Measurements from ENCODE around the gene KMT2C. TPM values are rescaled to one million over a fixed set of nuclear protein-coding genes. Genes with fewer than 3 reads are reported as not detected.

The KMT2C gene
- total RNA-seq, 1 experiment from 2014 or later, result 22.3 TPM

DNA sequence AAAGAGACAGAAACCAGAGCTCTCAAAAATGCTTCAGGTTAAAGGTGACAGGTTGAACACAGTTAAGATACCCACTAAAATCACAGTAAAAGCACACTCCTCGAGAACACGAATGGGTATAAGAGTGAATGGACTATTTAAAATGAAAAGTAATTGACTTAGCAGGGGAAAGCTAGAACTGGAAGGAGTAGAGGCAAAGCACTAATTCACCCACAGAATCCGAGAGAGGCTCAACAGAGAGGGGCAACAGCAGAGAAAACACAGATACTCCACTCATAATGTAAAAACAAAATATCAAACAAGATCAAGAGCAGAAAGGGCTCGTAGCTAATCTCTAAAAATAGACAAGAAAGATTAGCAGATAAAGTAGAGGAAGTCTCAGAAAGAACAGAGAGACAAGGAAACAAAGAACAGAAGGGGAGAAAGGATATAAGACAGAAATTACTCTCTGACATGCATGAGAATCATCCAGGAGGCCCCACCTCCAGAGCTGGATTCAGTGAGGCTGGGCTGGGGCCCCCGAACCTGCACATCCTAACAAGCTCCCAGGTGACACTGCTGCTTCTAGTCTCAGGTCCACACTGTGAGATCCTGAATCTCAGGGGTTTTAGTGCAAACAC, 292.7 kb downstream of the KMT2C start:
- DNase-seq (ENCODE audit: low read depth), result no peak

DNA sequence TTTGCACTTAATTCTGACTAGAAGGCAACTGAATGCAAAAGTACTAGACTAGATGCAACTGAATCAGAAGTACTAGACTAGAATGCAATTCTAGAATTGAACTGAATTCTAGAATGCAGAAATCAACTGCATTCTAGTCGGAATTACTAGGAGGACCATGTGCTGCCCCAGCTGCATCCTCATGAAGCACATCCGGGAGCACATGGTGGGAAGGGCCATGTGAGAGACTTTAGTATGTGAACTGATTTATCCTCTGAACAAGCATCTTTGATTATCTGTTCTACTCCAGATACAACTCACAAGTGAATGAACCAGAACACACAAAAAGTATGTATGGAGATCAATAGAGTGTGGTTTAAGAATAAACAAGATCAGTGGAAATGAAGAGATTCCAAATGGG, 295.2 kb downstream of the KMT2C start:
- DNase-seq (ENCODE audit: low read depth), result no peak

DNA sequence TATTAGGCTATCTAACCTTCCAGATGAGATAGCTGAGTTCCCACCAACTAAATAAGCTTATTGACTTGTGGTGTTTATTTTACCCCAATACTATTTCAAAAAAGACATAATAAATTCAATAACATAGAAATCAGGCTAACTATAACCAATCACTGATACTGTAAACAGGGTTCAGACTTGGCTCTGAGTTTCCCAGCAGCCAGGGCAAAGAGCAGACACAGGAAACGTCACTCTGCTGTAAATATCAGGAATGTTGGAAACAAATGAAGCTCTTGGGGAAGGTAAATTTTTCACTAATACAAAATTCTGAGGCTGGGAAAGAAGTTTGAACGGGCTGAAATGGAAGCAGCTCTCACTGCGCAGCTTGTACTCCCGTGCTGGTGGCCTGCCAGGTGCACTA, 295.7 kb downstream of the KMT2C start:
- DNase-seq (ENCODE audit: low read depth), result no peak

DNA sequence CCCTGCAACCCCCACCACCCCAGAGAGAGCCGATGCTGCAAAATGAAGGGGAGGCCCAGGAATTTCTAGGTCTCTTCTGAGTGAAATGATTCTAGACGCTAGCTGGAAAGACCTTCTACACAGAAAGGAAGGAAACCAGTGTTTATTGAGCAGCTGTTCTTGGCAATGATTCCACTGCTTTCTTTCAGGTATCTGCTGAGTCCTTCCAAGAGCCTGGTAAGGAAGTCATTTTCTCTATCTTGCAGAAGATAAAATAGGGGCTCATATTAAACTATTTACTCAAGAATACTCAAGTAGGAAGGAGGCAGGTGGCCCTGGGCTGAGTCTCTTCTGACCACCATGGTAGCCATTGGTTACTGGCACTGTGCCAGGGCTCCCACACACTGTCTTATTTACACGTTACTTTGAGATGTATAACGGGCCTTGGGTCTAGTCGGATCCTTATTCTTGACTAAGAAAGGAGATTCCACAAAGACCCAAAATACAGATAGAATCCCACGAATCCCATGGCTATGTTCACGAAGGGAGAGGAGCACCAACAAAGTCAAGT, 298.3 kb downstream of the KMT2C start:
- DNase-seq (ENCODE audit: low read depth), result no peak

DNA sequence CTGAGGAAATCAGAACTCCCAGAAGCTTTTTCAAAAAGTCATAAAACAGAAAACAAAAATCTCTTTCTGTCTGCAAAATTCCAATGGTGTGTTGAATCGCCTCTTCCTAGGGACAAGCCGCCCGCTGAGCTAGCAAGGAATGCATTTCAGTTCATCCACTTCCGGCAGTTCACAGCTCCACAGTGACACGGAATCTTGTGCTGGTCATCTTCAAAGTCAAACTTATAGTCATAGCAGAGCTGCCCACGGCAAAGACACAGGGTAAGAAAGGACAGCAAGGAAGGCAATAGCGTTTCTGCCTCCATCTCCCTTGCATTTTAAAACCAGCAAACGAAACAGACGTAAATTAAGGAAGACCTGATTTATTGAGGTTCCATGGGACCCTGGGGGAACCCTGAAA, 299.1 kb downstream of the KMT2C start:
- no peak for DNase-seq (ENCODE audit: low read depth)

DNA sequence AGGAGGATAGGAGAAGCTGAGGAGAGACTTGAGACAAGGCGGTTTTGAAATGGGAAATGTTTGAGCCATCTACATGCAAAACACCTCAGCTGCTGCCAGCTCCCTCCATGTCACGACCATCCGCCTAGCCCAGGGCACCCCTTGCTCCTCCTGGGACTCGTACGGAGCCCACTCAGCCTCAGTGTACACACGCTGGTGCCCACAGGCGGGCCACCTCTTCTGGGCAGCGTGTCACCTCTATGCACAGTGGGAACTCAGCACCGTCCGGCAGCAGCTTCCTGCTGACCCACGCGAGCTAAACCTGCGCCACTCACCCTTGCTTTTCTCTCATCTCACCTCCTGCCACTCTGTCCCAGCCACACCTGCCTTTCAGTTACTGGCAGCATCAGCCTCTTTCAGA, 302.0 kb downstream of the KMT2C start:
- no peak for DNase-seq (ENCODE audit: low read depth)

DNA sequence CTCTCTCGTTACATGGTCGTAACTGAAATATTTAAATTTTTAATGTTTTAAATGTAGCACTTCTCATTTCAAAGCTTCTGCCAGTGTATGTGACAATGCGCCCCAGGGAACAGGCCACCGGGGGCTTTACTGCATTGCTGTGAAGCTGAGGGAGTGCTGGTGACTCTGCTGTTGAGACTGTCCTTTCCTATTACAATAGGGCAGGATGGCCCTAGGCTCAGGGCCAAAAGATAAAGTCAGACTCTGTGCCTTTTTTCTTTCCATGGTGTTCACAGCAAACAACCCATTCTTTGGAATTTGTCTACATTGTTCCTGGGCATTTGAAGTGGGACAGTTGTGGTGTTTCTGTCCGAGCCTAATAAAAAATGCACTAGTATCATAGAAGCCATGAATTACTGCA, 303.0 kb downstream of the KMT2C start:
- DNase-seq (ENCODE audit: low read depth), result no peak

DNA sequence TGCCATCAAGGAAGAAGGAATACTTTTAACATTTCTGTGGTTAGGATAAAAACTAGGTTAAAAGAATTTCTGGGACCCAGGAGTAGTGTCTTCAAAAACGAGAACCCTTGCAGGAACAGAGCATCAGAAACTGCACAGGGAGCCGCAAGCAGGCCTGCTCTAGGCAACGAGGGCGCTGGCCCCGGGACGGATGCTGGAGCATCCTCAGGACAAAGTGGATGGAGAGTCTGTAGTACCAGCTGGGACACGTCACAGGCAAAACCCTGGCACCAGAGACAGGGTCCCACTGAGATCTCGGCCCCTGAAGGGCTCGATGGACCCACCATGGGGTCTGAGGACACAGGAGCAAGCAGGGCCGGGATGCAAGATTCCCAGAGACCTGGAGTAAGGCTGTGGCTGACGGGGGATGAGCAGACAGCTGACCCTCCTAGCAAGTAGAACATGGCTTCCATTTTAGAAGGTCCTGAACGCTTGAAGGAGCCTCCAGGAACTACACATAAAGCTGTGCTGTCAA, 303.8 kb downstream of the KMT2C start:
- no peak for DNase-seq (ENCODE audit: low read depth)

DNA sequence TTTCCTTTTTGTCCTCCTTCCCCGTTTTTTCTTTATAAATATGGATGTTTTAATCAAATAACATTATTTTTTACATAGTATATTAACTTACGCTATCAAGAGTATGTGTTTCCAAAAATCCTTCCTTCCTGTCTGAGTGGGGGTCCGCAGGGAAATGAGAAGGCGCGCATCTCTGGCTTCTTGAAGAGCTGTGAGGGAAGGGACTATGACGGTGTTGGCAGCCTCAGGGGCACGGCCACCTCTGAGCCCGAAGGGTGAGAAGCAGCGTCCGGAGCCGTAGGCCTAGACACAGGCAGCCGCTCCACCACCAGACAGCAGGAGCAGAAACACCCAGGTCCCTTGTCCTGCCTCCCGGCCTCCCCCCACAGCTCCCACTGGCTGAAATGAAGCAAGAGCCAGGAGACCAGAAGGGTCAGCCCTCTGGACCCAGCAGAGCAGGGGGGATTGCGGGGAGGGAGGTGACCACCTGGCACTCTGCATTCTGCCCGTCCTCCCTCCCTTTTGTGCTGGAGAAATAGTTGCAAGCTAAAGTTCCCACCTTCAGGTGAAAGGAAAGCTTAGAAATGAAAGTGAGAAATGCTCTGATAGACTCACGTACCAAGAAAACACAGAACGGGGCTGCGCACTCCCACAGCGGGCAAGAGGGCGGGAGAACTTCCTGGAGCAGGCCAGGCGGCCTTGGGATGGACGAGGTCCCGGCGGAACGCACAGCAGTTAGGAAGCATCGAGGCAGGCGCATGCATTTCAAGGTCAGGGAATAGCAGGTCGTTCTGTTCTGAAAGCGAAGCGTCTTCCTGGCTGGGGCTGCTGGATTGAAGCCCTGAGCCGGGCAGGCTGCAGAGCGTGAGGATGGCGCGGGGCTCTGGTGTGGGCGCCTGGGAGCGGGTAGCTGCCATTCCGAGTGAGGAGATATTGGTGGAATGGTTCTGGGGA, 304.9 kb downstream of the KMT2C start:
- DNase-seq (ENCODE audit: low read depth), result no peak

DNA sequence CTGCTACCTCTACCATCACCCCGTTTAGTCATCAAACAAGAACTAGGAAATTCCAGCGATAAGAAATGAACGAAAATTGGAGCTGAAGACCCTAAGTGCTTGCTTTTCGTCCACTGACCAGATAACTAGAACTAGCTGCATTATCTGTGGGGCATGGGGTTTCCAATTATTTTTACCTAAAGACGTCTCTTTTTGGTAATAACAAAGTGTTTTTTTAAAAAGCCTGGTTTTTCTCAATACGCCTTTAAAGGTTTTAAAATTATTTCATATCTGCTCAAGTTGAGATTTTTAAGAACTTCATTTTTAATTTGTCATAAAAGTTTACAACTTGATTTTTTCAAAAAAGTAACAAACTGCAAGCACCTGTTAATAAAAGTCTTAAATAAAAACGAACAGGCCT, 306.1 kb downstream of the KMT2C start:
- DNase-seq (ENCODE audit: low read depth), result no peak

DNA sequence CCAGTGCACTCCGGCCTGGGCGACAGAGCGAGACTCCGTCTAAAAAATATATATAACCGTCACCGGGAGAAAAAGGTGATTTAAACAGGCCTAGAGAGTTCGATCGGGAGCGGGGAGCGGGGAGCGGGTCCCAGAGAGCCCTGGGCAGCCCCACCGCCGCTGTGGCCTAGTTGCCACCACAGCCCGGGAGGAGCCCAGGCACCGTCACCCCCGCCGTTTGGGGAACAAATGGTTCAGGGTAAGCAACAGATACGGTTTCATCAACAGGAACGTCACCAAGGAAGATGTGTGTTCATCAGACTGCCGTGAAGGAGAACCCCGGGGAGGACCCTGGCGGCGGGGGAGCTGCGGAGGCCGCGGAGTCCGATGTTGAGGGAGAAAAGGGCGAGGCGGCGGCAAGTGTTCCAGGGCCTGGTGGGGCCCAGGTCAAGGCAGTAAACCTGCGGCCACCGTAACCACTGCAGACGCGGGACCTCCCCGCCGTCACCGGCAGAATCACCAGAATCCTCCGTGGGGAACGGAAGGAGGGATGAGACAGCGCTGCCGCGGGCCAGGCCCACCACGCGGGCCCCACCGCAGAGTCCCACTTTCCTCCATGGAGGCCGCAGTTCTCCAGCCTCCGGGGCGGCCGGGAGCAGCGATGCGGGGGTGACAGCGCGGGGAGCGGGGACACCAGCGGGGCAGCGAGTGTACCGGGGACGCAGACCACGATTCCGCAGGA, 306.9 kb downstream of the KMT2C start:
- DNase-seq (ENCODE audit: low read depth), result no peak

DNA sequence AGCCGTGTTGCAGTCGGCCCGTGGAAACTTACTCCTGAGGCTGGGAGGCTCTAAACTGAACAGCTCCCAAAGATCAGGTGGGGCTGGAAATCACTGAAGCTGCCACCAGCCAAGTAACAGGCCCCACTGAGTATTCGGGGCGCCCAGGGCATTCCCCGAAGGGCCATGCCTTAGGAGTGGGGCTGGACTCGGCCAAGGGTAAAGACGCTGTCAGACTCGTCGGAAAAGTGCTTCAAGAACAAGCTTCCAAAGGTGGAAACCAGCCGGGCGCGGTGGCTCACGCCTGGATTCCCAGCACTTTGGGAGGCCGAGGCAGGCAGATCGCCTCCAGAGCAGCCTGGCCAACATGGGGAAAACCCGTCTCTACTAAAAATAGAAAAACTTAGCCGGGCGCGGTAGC, 307.6 kb downstream of the KMT2C start:
- DNase-seq (ENCODE audit: low read depth), result no peak

DNA sequence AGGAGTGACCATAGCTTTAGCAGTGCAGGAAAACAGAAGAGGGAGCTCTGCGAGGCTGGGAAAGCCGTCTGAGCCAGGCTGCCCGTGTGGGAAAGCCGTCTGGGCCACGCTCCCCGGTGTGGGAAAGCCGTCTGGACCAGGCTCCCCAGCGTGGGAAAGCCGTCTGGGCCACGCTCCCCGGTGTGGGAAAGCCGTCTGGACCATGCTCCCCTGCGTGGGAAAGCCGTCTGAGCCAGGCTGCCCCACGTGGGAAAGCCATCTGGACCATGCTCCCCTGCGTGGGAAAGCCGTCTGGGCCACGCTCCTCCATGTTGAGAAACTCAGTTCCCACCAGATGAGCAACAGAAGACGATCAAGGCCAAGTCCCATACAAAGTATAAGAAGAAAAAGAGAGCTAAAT, 308.6 kb downstream of the KMT2C start:
- no peak for DNase-seq (ENCODE audit: low read depth)

DNA sequence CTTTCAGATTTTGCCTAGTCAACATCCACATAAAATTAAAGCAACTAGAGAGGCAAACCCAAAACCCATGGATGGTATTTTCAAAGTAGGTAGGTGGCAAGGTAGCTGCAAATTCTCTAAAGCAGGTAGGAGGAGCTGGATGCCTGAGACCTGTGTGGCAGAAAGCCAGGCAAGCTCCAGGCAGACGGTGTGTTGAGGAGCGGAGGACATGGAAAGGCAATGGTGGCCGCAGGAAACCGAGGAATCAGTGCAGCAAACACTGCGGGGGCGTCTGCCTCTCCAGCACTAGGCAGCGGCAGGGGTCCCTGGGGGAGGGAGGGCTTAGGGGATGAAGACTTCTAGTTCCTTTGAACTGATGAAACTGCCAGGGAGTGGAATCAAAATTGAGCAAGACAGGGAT, 309.1 kb downstream of the KMT2C start:
- no peak for DNase-seq (ENCODE audit: low read depth)

DNA sequence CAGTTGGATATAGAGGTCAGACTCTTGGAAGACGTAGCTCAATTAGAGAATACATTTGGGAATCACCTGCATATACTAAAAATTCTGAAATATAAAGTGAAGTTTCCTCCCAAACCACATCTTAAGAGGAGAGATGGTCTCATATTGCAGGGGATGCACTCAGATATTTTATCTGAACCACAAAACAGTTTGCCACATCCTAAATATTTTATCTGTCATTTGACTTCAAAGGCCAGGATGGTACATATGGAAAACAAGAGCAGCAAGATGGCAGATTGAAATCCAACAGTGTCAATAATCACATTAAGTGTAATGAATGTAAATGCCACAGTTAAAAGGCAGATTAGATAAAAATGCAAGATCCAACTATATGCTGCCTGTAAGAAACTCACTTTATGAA, 313.3 kb downstream of the KMT2C start:
- DNase-seq (ENCODE audit: low read depth), result no peak

DNA sequence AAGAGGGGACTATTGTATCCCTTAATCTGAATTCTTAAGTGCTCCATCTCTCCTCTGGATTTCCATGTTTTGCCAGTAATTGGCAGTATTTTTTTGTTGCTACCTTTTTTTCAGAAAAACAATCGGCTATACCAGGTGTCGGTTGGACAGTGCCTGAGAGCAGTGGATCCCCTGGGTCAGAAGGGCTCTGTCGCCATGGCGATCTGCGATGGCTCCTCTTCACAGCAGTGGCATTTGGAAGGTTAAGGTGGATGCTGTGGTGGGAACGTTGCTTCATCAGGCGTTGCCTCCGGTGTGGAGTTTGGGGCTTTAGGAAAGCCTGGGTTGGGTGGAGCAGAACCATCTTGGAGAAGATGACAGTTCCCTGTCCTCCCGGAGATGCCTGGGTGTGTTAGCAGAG, 314.4 kb downstream of the KMT2C start:
- DNase-seq (ENCODE audit: low read depth), result no peak

DNA sequence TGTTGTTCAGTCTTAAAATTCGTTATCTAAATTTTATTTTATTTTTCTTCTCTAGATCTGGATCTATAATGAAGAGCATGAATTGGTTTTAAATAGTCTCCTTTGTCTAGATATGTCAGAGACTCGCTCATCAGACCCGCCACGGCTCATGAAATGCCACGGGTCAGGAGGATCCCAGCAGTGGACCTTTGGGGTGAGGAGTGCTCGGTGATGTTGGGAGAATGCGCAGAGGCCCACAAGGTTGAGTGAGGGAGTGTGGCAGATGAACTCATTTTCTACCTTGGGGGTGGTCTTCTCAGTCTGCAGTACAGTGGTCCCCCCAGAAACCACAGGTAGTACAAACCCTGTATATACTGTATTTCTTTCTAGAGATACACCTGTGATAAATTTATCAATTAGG, 315.0 kb downstream of the KMT2C start:
- DNase-seq (ENCODE audit: low read depth), result no peak

DNA sequence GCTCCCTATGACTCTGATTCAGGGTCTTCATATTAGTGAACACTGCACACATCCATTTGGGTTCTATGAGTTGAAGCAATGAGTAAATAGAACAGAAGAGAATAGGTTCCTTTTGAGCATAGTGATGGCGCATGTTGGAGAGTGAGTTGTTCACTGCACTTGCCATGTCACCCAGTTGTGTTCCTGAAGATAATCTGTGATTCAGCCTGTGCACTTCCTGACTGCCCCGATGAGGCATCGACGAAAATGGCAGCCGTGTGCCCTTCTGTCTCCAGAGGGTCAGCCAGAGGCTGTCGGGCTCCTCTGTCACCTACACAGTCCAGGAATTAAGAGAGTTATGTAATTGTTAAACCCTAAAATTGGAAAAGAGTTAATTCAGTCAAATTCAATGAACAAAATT, 315.6 kb downstream of the KMT2C start:
- DNase-seq (ENCODE audit: low read depth), result no peak

DNA sequence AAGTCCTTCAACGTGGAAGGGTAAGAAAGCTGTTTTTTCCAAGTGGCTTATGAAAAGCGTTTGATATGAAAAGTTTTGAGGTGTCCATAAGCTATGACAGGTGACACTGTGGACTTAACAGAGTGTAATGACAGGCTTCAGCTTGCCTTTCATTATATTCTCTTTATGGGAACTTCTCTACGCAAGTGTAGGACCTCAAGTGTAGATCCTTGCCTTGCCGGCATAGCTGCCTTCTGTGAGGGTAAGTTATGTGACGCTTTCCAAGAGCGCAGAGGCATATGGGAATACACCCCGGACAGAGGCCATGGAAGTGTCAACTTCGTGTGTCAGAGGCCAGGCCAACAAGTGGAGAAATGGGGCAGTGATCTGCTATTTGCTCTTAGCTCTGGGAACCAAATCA, 318.4 kb downstream of the KMT2C start:
- no peak for DNase-seq (ENCODE audit: low read depth)

DNA sequence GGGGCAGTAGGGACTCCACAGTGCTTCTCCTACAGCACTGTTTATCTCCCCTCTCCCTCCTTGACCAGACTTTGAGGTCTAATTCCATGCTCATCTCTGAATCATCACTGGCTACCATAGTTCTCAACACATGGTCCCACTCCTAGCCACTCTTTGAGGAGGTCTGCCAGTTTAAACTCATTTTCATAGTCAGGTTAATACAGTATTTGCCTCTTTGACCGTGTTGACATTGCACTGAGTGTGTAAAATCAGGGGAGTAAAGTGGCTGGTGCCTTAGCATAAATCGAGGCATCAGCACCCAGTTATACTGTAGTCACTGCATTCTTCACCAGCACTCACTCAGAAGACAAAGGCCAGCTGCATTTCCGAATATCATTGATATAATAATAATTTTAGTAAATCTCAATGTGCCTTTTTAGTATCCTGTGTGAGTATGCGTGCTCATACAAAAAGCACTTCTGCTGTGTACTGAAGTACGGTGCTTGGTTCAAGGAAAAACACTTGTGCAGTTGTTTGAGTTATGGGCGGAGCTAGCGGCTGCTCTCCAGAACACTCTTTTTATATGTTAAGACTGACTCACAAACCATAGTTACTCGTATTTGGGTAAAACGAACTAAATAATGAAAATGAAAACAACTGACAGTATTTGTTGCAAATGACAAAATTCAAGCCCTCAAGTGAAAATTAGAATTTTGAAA, 320.6 kb downstream of the KMT2C start:
- DNase-seq (ENCODE audit: low read depth), result no peak

DNA sequence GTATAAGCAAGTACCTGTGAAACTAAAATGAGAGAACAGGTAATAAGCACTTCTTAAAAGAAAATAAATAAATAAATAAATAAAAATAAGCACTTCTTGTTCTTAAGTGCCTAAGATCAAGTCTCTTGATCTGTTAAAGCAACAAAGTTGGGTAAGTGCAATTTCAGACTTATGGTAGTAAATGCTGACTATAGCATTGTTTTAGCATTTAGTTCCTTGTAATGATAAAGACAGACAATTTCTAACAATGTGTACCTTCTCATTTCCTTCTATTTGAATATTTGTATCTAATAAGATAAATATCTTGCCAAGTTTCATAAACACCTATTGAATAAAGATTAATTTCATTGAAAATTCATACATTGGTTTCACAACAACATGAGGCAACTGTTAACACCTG, 323.0 kb downstream of the KMT2C start:
- no peak for DNase-seq (ENCODE audit: low read depth)

DNA sequence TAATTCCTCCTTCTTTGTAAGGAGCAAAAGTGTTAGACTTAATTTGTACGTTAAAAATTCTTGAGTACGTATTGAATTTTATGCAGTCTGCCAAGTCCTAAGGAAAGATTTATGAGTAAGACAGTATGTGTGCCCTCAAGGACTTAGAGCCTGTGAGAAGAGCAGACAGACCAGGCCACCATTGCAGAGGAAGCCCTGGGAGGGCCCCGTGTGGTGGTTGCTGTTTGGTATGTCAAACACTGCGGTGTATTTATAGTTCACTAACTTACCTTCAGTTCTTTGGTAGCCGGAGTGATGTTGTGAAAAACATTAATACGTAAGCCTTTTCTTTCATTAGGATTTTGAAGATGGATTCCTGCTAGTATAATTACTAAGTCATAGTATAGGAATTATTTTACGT, 327.4 kb downstream of the KMT2C start:
- DNase-seq (ENCODE audit: low read depth), result no peak
